GM18511 (cell line): ENCODE measurements around the gene LRRN4.

Experiments
- ATAC-seq: cut with Tn5 transposase; IDR thresholded peaks from one replicate; pipeline ENCODE4 v1.9.1; 2021; ENCODE audit warnings: mild to moderate bottlenecking, moderate library complexity; ENCODE audit not compliant: unreplicated experiment

The LRRN4 gene

DNA sequence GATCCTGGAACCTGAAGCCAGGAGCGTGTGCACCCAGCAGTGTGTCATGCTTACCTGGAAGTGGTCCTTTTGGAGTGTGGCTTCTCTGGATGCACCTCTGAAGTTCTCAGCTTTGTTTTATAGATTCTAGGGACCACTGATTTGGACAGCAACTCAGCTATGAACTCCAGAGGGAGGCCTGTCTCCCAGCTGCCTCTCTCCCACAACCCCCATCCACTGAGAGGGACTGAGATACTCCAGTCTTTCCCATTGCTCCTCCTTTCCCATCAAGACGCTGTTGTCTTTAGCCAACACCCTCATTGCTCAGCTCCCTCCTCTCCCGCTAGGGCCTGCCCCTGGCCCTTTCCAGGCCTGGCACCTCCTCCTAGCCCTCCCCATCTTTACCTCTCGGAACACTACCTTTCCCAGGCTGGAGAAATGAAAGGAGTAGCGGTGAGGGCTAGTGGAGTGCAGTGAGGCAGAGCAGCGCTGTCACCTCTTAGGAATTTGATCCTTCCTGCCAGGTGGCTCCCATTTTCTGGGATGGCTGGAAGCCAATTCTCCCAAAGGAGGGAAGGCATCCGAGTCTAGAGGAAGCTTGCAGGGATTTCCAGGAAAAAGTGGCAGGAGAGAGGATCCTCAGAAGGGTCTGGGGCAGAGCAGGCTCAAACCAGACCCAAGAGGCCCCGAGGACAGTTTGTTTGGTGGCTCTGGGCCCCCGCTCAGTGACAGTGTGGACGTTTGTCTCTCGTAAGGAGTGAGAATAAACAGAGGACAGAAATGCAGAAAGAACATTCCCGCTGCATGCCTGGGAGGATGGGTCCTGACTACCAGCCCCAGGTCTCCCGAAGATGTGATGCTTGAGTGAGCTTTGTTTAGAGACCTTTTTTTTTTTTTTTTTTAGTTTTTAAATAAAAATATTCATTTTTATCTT lies at the start of gene LRRN4:
LRRN4 (minus strand) TSS at position 285 of the 913 bp plus-strand sequence. CDS start 1,261 bp downstream, outside the sequence.
- ATAC-seq = no peak

DNA sequence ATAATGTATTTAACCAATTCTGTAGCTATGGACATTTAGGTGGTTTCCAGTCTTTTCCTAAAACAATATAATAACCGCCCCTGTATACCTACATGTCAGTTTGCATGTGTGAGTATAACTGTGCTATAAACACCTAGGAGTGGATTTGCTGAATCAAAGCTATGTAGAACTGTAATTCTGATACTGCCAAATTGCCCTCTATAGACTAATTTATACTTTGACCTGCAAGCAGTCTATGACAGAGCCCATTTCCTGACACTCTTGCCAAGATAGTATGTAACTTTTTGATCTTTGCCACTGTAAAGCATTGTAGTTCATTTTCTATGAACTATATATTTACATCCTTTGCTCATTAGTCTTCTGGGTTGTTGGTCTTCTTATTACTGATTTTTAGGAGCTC lies 49.4 kb upstream of the LRRN4 start:
- no peak for ATAC-seq

DNA sequence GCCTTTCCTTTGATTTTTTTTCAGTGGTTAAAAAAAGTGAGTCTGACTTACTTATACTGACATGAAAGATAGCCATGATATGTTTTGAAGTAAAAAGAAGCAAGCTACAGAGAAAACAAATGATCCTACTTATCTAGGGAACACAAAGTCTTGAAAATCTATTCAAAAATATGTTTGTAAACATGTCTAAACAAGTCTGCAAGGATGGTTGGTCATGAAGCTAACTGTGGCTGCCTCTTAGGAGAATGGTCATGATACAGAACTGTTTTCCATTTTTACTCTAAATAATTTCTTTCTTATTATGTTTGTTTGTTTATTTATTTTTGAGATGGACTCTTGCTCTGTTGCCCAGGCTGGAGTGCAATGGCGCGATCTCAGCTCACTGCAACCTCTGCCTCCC lies 47.5 kb upstream of the LRRN4 start:
- ATAC-seq = no peak

DNA sequence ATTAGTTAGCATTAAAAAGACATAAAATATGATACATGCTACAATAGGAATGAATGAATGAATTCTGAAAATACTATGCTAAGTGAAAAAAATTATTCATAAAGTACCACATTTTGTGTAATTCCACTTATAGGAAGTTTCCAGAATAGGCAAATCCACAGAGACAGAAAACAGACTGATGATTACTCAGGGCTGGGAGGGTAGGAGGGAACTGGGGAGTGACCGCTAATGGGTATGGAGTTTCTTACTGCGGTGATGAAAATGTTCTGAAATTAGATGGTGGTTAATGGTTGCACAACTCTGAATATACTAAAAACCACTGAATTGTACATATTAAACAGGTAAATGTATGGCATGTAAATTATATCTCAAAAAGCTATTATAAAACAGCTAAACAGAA lies 46.4 kb upstream of the LRRN4 start:
- no peak for ATAC-seq

DNA sequence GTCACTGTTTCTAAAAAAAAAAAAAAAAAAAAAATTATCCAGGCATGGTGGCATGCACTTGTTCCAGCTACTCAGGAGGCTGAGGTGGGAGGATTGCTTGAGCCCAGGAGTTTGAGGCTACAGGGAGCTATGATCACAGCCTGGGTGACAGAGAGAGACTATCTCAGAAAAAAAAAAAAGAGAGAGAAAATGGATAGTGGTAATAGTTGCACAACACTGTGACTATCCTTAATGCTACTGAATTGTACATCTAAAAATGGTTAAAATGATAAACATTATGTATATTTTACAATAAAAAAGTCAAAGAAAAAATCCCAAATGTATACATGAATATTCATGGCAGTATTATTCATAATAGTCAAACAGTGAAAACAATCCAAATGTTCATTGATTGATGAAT lies 46.0 kb upstream of the LRRN4 start:
- ATAC-seq = no peak

DNA sequence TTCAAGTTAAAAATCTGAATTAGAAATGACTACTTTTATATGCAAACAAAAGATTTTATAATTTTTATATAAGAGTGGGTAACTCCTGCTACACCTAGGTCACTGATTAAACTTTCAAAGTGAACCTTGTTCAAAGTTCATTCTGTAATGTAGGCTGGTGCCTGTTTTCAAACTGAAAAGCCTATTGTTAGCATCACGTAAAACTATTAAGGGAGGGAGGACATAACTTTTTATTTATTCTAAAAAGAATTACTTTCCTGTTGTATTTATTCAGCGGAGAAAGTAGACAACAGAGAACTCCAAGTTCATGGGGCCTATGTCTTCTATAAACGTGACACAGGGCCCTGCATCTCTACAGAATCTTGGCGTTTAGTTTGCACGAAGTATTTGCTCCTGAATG lies 41.5 kb upstream of the LRRN4 start:
- ATAC-seq = no peak

DNA sequence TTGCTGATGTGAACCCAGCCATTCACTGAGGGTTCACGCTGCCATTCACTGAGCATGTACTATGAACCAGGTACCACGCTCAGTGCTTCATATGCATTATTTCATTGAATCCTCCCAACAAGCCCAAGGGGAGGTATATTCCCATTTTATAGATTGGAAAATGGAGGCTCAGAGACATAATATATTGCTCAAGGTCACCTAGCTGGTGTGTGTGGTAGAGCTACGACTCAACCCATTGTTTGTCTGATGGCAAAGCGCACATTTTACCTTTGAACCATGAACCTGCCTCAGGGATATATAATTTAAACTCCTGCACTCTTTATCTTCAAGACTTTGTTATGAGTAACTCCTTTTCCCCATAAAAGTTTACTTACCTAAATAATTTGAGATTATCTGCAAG lies 40.7 kb upstream of the LRRN4 start:
- no peak for ATAC-seq

DNA sequence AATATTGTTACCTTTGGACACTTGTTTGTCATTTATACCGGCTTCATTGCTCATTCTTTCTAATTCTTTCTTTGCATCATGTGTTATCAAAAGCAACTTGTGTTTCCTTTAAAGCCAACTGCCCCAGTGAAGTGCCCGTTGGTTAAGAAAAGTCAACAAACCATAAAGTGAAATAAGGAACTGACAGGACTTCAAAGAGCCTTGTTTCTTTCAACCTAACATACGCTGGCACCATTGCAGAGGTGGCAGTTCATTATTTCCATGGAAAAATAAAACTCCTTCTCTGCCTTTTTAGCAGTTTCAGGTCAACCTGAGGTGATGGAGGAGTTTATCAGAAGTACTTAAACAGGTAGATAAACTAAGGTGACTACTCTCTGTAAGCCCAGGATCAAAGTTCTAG lies 40.2 kb upstream of the LRRN4 start:
- no peak for ATAC-seq

DNA sequence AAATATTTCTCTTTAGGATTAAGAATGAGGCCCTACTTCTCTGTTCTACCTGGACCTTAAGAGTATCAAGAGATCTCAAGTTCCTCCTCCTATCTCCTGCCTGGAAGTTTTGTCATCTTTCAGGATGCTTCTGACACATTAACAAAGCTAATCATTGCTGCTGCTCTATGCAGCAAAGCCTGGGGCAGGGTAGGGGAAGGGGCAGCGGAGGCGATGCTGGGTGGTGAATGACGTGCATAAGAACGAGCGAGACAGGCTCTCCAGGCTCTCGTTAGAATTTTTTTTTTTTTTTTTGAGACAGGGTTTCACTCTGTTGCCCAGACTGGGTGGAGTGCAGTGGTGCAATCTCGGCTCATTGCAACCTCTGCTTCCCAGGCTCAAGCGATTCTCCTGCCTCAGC lies 37.8 kb upstream of the LRRN4 start:
- ATAC-seq = no peak

DNA sequence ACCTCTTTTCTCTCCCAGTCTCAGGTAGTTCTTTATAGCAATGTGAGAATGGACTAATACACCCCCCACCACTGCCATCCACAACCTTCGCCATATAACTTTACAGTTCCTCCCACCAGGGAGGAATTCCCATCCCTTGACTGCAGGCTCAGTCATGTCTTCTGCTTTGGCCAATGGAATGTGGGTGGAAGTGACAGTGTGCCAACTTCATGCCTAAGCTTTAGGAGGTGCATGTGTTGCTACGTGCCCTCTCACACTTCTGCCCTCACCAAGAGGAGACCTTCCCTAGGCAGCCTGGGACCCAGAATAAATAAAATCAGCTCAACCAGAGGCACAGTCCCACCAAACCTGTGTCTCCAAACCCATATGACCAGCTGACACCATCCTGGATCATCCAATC lies 33.0 kb upstream of the LRRN4 start:
- no peak for ATAC-seq

DNA sequence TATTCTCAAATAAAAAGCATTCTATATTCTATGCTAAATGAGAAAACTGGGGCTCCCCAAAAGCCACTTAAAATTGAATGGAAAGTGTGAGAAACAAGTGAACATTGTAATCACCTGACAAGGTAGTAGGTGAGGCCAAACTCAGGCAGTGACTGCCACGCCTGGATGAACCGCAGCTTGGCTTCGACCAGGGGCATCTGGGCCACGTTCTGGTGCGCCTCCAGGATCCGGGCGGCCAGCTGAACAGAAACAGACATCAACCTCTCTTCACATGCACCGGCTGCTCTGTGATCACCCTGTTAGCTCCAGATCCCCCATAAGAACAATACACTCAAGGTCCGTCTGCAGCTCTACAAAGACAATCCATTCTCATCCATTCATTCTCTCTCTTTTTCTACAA lies 30.1 kb upstream of the LRRN4 start:
- ATAC-seq = no peak

DNA sequence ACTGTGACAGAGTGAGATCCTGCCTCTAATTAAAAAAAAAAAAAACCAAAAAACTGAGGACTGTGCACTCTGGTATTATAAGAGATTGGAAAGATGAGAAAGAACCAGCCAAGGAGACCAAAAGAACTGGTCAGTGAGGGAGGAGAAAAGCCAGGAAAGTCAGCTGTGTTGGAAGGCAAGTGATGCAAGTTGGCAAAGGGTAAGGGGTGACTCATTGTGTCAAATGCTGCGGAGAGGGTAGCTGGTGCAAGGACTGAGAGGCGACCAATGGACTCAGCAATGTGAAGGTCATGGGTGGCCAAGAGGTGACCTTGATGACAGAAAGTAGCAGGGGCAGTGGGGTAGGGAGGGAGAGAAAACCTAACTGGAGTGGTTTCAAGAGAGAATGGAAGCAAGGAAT lies 27.4 kb upstream of the LRRN4 start:
- ATAC-seq = no peak

DNA sequence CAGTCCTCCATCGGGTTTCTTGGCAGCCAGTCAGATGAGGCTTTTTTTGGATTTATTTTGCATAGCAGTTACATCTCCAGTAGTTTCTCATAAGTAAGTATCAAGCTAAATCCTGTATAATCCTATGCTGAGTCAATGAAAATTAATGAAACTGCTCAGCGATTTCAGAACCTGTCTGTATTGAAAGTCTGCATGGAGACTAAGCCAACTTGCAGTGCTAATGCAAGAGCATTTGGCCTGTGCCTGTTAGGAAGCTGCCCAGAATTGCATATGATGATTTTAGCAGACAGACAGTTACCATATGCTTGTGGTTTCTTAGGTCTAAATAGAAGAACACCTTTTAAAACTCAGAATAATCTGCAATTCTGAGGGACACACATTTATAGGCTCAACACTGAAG lies 25.2 kb upstream of the LRRN4 start:
- ATAC-seq = no peak

DNA sequence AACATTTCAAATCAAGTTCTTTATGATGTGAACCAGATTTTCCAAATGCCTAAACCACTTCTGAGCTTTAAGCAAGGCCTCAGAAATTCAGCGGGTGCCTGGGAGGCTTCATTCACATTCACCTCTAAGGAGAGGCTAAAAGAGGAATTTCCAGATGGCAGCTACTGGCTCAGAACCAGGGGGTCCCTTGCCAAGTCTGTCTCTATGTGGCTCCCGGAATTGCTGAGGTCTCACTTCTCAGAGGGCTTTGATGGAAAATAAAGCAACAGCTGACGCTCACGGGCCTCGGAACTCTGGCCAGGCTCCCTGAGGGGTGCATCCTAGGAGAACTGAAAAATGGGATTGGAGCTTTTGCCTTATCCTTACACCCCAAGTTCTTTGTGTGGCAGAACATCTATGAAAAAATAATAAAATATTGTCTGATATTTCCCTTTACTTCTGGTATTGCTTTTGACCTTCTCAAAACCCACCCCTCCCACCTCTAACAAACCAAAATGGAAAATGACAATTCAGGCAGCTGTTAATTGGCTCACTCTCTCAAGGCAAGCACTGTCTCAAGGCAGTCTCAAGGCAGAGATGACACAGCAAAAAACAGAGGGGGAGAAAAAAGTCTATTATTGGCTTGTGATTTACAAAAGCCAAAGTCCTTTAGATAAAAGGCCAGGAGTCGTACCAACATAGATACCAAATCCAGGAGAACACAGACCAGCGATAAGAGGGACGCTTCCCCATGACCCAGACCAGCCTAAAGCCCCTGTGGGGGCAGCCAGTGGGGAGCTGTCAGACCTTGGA lies 21.8 kb upstream of the LRRN4 start:
- ATAC-seq = no peak

DNA sequence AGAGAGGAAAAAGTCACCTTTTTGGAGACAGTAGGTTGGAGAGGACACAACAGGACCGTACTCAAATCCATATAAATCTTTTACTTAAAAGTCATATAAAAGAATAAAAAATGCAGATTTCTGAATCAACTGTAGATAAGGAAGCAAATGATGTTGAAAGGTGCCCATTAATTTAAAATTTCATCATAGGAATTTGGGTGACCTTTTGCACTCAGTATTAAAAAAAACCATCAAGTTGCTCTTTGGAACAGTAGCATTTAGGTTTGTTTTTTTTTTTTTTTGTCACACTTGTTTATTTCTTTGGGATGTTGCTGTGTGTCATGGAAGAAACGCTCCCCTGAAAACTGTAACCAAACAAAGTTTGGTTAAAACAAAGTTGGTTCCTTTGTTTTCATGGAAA lies 20.9 kb upstream of the LRRN4 start:
- ATAC-seq = no peak

DNA sequence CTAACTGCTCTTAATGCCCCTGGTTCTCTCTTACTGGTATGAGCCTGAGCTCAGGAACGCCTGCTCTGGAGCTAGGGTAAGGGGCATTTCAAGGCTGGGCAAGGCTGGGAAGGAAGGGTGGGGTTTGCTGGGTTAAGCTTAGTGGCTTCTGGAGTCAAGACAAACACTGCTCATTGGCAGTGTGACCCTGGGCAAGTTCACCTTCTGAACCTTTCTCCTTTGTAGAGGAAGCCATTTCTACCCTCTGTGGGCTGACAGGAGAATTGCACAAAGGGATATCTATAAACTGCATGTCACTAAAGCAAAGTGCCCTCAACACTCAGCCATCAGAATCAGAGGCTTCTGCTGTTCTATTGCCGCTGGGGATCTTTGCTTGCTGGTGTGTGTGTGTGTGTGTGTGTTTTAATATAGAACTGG lies 20.3 kb upstream of the LRRN4 start:
- ATAC-seq = peak; percentile 56

DNA sequence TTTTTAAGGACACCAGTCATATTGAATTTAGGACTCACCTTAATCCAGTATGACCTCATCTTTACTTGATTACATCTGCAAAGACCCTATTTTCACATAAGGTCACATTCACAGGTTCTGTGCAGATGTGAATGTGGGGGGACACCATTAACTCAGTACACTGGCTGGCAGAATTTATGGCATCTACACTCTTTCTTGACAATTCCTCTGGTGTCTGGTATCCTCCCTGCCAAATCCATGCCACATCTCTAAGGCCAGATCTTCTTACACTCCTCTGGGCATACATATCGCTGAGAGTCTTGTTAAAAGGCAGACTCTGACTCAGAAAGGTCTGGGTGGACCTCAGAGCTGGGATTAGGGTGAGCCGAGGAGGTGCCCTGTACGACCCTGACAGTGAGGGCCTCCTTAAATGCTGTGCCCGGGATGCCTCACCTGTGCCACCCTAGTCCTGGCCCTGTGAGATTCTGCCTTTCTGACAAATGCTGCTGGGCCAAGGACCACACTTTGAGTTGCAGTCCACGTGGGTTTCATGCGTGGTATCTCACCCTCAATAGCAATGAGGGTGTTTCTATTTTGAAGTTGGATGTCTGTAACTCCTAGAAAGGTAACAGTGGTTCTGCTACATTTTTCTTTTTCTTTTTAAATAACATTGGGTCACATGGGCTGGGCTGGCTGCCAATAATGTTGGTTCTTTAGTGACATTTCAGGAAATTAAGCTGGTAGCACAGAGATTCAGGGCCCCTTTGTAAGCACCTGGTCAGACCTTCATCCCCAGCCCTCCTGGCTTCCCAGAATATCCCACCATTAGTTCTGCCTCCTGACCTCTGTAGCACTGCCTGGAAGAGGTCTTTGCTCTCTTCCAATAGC lies 17.2 kb upstream of the LRRN4 start:
- ATAC-seq = no peak

DNA sequence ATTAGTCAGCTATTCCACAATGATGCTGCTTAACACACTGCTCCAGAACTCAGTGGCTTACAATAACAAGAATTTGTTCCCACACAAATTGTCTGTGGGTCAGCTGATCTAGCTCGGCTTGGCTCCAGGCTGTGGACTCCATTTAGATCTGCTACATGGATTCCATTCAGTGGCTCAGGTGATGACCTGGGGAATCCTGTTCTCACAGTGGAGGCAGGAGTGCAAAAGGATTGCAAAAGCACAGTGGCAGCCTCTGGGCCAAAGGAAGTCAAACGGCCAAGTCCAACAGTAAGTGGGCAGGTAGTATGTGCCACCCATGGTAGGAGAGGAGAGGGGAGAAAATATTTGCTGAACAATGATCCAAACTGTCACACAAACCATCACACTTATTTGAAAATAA lies 15.8 kb upstream of the LRRN4 start:
- ATAC-seq = no peak

DNA sequence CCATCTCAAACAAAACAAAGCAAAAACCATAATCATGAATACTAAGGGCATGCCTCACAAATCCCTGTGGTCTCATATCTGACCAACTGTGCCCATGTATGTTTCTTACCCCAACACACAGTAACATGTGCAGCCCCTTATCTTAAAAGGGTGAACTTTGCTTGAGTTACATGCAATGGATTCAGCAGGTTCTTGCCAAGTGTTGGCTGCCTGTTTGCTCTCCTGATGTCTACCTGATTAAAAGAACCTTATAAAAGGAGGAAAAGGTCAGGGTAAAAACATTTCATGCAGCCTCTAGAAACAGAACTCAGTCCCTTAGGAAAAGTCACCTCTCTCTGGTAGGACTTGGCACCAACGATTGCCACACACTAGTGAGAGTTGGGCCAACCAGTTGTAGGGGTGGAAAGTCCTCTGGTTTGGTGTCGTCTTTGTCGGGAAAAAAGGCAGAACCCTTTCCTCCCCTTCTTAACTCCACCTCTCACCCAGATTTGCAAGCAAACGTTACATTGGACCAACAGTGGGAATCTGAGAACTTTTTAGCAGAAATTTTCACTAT lies 14.0 kb upstream of the LRRN4 start:
- no peak for ATAC-seq

DNA sequence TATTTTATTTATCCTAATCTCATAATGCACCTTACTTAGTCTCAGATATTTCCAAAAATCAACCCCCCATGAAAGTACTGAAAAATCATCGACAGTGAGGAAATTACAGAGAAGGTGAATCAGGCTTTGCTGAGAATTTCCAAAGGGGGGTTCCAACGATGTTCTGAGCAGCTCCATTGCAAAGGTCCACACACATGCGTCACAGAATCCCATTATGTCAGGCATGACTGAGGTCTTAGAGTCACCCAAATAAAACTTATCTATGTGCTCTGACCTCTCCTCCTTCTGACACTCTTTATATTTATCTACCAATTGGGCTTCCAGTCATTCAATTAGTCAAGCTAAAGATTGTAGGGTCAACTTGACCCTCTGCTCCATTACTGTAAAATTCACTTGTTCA lies 12.7 kb upstream of the LRRN4 start:
- no peak for ATAC-seq

DNA sequence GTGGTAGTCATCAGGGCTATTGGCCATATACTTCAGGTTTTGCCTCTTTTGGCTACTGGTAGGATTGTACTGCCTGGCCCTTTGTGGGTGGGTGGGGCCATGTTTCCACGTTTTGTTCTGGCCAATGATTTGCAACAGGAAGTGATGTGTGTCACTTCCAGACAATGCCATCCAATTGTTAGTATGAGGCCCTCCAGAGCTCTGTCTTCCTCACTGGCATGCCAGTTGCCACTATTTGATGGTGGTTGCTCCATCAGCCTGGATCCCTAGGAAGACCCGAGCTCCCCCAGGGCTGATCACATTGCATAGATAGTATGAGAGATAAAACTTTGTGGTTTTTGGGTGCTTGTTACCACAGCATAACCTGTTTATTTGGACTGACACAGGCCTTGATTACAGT lies 7.7 kb upstream of the LRRN4 start:
- ATAC-seq = no peak
